WTC11 (cell line): ENCODE measurements around the gene SYTL2.

Experiments used
- CTCF ChIP-seq: fragments of 200-600 bp; IDR thresholded peaks from 2 replicates; pipeline ENCODE4 v1.8.0; 2022; ENCODE audit warnings: antibody characterized with exemption
- GABPB1 ChIP-seq: sonication (generic); formaldehyde crosslinking; IDR thresholded peaks from 2 replicates; pipeline ENCODE4 v1.8.1; 2023; ENCODE audit warnings: mild to moderate bottlenecking, missing genetic modification reagents
- JUN ChIP-seq: sonication (generic); formaldehyde crosslinking; IDR thresholded peaks from 2 replicates; pipeline ENCODE4 v1.8.0; 2023; ENCODE audit warnings: mild to moderate bottlenecking, missing genetic modification reagents
- KAT7 ChIP-seq: sonication (generic); formaldehyde crosslinking; IDR thresholded peaks from 2 replicates; pipeline ENCODE4 v1.8.1; 2023; ENCODE audit warnings: missing genetic modification reagents, mild to moderate bottlenecking, borderline replicate concordance
- ZNF219 ChIP-seq: sonication (generic); formaldehyde crosslinking; IDR thresholded peaks from 2 replicates; pipeline ENCODE4 v1.8.0; 2023; ENCODE audit warnings: missing genetic modification reagents, mild to moderate bottlenecking, borderline replicate concordance

- TF ChIP-seq CTCF, result no peak
- no peak for TF ChIP-seq KAT7 (CRISPR knock-in tag)
- TF ChIP-seq ZNF219, result no peak
- no peak for TF ChIP-seq GABPB1 (CRISPR knock-in tag)
- TF ChIP-seq JUN (CRISPR knock-in tag), result no peak
These were observed 61.6 kb downstream of the SYTL2 start for GRCh38 chr11:85749287-85749834.
